ENCODE results near the gene WNT6.
"Not testable (repeated sequence)": the region's sequence is repeated elsewhere in the genome, so short reads cannot be mapped to it uniquely, and the experiment has no call there.

Gene WNT6

GRCh38 chr2:218831378-218831990, 28.1 kb upstream of the WNT6 start, which contains the start of gene PRKAG3:
Gene PRKAG3 (minus strand): TSS chr2:218831803.
- no peak for DNase-seq

GRCh38 chr2:218832081-218832480, 27.5 kb upstream of the WNT6 start:
- no peak for DNase-seq

GRCh38 chr2:218832520-218832919, 27.1 kb upstream of the WNT6 start:
- DNase-seq: no peak

GRCh38 chr2:218833023-218833609, 26.5 kb upstream of the WNT6 start:
- no peak for DNase-seq

GRCh38 chr2:218834685-218835084, 24.9 kb upstream of the WNT6 start:
- no peak for DNase-seq

- DNase-seq: no peak
Observed at GRCh38 chr2:218837495-218837894, 22.1 kb upstream of the WNT6 start.

GRCh38 chr2:218839430-218839829, 20.2 kb upstream of the WNT6 start:
- DNase-seq: no peak

GRCh38 chr2:218839888-218840287, 19.7 kb upstream of the WNT6 start:
- no peak for DNase-seq

- DNase-seq: not testable (repeated sequence)
Observed at GRCh38 chr2:218844334-218844733, 15.3 kb upstream of the WNT6 start.

GRCh38 chr2:218846963-218847362, 12.6 kb upstream of the WNT6 start:
- DNase-seq: not testable (repeated sequence)

GRCh38 chr2:218849721-218850120, 9.9 kb upstream of the WNT6 start:
- no peak for DNase-seq

GRCh38 chr2:218850796-218851195, 8.8 kb upstream of the WNT6 start:
- DNase-seq: no peak

- DNase-seq: no peak
Observed at GRCh38 chr2:218851286-218851685, 8.3 kb upstream of the WNT6 start.

GRCh38 chr2:218852911-218853667, 6.5 kb upstream of the WNT6 start:
- DNase-seq: peak; percentile 9

- DNase-seq: no peak
Observed at GRCh38 chr2:218853766-218854165, 5.8 kb upstream of the WNT6 start.

- no peak for DNase-seq
Observed at GRCh38 chr2:218854860-218855259, 4.7 kb upstream of the WNT6 start.

- DNase-seq: no peak
Observed at GRCh38 chr2:218855305-218856166, 4.1 kb upstream of the WNT6 start.

GRCh38 chr2:218856167-218856895, 3.3 kb upstream of the WNT6 start:
- no peak for DNase-seq

GRCh38 chr2:218856896-218857243, 2.7 kb upstream of the WNT6 start:
- no peak for DNase-seq

- DNase-seq: no peak
Observed at GRCh38 chr2:218857371-218858137, 2.1 kb upstream of the WNT6 start.

GRCh38 chr2:218858138-218858445, 1.5 kb upstream of the WNT6 start:
- no peak for DNase-seq
